GM12875 (cell line): Measurements from ENCODE around the gene LSAMP.

Experiments used
- H3K4me3 ChIP-seq: one replicate; pipeline ENCODE4 v1.5.1; 2011; ENCODE audit warnings: low read depth, low read length, control low read depth
- CTCF ChIP-seq: IDR thresholded peaks from 2 replicates; pipeline ENCODE4 v1.5.1; 2011; ENCODE audit warnings: low read depth, mild to moderate bottlenecking, control low read depth, inconsistent platforms, low read length, moderate library complexity, borderline replicate concordance; ENCODE audit not compliant: insufficient read depth

The LSAMP gene

GRCh38 chr3:115790759-115791158 lies 654.5 kb downstream of the LSAMP start:
- no peak for TF ChIP-seq CTCF
- H3K4me3 ChIP-seq, result no peak overlapping the region

DNA sequence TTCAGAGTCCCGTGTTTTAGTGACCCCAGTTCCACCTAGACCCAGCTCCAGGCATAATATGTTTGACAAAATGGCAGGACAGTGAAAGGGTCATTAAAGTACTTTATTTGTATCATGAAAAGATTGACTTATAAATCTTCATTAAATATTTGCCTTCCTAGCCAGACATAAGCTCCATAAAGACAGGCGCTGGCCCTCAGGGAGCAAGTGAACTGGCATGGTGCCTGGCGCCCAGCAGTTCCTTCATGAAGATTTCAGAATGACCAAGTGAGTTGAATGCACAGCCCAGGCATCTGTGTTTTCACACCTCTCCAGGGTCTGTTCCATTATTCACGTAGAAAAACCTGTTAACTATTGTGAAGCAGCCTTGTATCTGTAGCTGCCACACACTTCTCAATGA lies 655.8 kb downstream of the LSAMP start:
- no peak overlapping the region for H3K4me3 ChIP-seq

DNA sequence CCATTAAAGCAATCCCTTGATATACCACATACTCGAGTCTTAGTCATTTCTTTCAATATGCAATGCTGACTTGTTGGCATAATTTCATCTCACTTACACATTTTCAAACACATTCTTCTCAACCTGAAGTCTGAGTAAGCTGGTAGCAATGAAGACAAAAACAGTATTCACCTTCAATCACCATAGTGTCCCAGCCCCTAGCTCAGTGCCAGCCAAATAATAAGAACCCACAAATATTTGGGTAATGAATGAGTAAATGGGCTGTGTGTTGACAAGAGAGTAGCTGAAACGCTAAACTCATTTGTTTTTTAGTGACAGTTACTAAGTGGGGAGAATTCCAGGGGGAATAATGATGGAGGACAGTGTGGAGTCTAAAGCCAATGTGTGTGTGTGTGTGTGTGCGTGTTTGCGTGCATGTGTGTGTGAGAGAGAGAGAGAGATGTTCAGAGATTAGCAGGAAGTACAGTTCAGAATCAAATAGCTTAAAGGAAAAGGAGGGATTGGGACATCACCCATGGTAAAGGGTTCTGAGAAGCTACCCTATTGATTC lies 656.3 kb downstream of the LSAMP start:
- H3K4me3 ChIP-seq, result no peak overlapping the region
- no peak for TF ChIP-seq CTCF

More for the DNA sequence above, 655.8 kb downstream of the LSAMP start:
- TF ChIP-seq CTCF, result no peak

- no peak for TF ChIP-seq CTCF
- no peak overlapping the region for H3K4me3 ChIP-seq
Observed at GRCh38 chr3:115787818-115788217, 657.5 kb downstream of the LSAMP start.

GRCh38 chr3:115785782-115786181 lies 659.5 kb downstream of the LSAMP start:
- no peak for TF ChIP-seq CTCF
- H3K4me3 ChIP-seq, result no peak overlapping the region

DNA sequence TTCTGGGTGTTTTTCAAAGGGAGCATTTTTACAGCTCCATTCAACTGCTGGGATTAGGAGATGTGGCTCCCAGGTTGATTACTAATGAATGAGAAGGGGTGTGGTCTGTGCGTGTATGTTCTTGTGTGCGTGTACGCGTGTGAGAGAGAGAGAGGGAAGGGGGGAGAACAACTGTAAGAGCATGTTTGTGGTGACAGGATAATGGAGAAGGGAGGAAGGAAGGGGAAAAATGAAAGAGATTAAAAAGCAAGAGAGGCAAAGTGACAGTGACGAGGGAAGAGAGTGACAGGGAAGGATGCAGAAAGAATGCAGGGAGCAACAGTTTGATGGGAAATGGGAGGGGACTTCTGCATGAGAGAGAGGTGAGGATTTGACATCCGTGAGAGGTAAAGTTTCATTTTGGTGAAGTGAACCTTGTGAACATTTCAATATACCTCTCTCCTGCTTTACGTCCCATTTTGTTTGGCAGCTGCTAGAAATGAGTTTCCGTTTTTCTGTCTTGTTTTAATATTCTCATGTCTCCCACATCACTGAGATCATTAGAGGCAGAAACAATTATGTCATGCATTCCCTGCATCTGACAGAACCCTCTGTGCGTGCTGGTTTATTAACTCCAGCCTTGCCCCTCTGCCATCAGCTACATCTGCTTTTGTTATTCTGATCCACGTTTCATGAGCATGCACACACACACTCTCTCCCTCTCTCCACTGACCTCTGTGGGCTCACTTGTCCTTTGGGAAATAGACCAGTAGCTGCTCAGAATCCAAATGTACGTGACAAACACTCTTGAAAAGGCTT lies 660.3 kb downstream of the LSAMP start:
- H3K4me3 ChIP-seq, result no peak overlapping the region
- TF ChIP-seq CTCF, result no peak
